Upper lobe of right lung (tissue), 1 donor: ENCODE measurements around the gene ATP5MC3. TPM values are rescaled to one million over a fixed set of nuclear protein-coding genes. Genes with fewer than 3 reads are reported as not detected.

ENCODE experiments used
- ATAC-seq: fragments of 200-7000 bp; cut with Tn5 transposase; one replicate; pipeline ENCODE4 v1.9.1; 2020; ENCODE audit warnings: mild to moderate bottlenecking, moderate library complexity
- DNase-seq: peaks from one replicate; pipeline ENCODE4 v3.0.0-alpha.2; 2020
- H3K27ac ChIP-seq: fragments of 200-600 bp; one replicate; pipeline ENCODE4 v1.8.0; 2022
- H3K27me3 ChIP-seq: fragments of 200-600 bp; one replicate; pipeline ENCODE4 v1.8.0; 2022; ENCODE audit warnings: mild to moderate bottlenecking
- H3K36me3 ChIP-seq: fragments of 200-600 bp; one replicate; pipeline ENCODE4 v1.8.0; 2022
- H3K4me1 ChIP-seq: fragments of 200-600 bp; one replicate; pipeline ENCODE4 v1.8.0; 2022
- H3K4me3 ChIP-seq: fragments of 200-600 bp; one replicate; pipeline ENCODE4 v1.8.0; 2022; ENCODE audit warnings: mild to moderate bottlenecking
- H3K9me3 ChIP-seq: fragments of 200-600 bp; one replicate; pipeline ENCODE4 v1.8.0; 2022
- CTCF ChIP-seq: fragments of 200-600 bp; IDR thresholded peaks from one replicate; pipeline ENCODE4 v1.8.0; 2022; ENCODE audit warnings: antibody characterized with exemption
- intact Hi-C: fragments of 100-400 bp; cut with DNase I; formaldehyde crosslinking; loops from one replicate; pipeline ENCODE4 v1.11.0; 2022
- total RNA-seq: library from RNA; stranded (reverse); fragmentation: NEBNext Ultra II Directional; extraction: Animal tissue kit (Norgen Biotek cat#: 25700); gene quantifications from one replicate; pipeline ENCODE4 v1.2.1, GENCODE V29; 2021
- donor health status: DM: no; HTN: yes; CAD: no; lungs with severe emphysema.

ATP5MC3 gene
- total RNA-seq, 1 donor from 2014 or later, result 113 TPM

GRCh38 chr2:175156534-175156933, 25.0 kb downstream of the ATP5MC3 start:
- H3K4me3 ChIP-seq, result no peak overlapping the region
- no peak for TF ChIP-seq CTCF
- intact Hi-C loops, result no loop called here
- H3K36me3 ChIP-seq, result no peaks in the 10 kb centered on the region
- H3K9me3 ChIP-seq, result no peaks in the 10 kb centered on the region
- peaks cover 12% of the 10 kb centered on the region for H3K4me1 ChIP-seq
- H3K27ac ChIP-seq, result no peak overlapping the region
- no peaks in the 10 kb centered on the region for H3K27me3 ChIP-seq
- DNase-seq (no peak), ATAC-seq (no peak)

- DNase-seq (no peak), ATAC-seq (no peak)
- Histone ChIP-seq H3K9me3 (no peaks in the 10 kb centered on the region), H3K27ac (no peak overlapping the region), H3K4me3 (no peak overlapping the region), H3K4me1 (peaks cover 12% of the 10 kb centered on the region), H3K36me3 (peaks cover 3% of the 10 kb centered on the region), H3K27me3 (no peaks in the 10 kb centered on the region)
- intact Hi-C loops, result no loop called here
- TF ChIP-seq CTCF, result no peak
Observed at GRCh38 chr2:175154661-175155082, 26.8 kb downstream of the ATP5MC3 start.

GRCh38 chr2:175152242-175152641, 29.3 kb downstream of the ATP5MC3 start:
- ATAC-seq, result no peak
- H3K27me3 ChIP-seq, result no peaks in the 10 kb centered on the region
- H3K4me1 ChIP-seq, result peaks cover 12% of the 10 kb centered on the region
- H3K27ac ChIP-seq, result no peak overlapping the region
- peaks cover 3% of the 10 kb centered on the region for H3K36me3 ChIP-seq
- intact Hi-C loops, result no loop called here
- TF ChIP-seq CTCF, result no peak
- H3K9me3 ChIP-seq, result no peaks in the 10 kb centered on the region
- no peak overlapping the region for H3K4me3 ChIP-seq
- no peak for DNase-seq

DNA sequence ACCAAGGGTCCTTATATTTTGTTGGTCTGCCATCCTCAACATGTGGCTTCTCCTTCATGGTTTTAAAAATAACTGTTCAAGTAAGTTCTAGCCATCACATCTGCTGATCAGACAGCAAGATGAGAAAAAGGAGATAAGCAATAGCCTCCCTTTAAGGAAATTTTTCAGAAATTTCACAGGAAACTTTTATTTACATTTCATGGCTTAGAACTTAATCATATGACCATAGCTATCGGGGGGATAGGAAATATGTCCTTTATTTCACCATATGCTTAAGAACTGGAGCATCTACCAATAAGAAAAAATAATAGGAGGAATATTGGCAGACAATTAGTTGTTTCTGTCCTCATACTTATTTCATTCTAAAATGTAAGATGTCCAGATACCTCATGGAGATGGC, 29.7 kb downstream of the ATP5MC3 start:
- intact Hi-C loops, result no loop called here
- no peak for TF ChIP-seq CTCF
- Histone ChIP-seq H3K4me1 (peaks cover 12% of the 10 kb centered on the region), H3K27me3 (no peaks in the 10 kb centered on the region), H3K36me3 (peaks cover 3% of the 10 kb centered on the region), H3K27ac (no peak overlapping the region), H3K4me3 (no peak overlapping the region), H3K9me3 (no peaks in the 10 kb centered on the region)
- ATAC-seq, result no peak
- no peak for DNase-seq

DNA sequence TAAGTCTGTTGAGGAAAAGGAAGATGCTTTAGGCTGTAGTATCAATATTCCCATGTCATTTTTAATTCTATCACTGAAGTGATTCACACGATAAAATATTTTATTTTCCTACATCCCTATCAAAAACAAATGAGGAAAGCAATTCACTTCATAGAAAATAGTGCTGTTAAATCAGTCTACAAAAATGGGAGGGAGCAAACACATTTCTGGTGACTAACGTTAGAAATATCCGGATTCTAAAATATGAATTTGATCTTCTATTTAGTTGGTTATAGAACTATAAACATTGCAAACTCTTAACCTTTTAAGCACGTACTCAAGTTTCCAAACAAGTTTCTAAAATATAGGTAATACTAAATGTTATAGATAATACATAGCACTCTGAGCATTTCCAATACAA, 34.3 kb downstream of the ATP5MC3 start:
- no peak overlapping the region for H3K4me3 ChIP-seq
- peaks cover 2% of the 10 kb centered on the region for H3K4me1 ChIP-seq
- no peaks in the 10 kb centered on the region for H3K27me3 ChIP-seq
- no peaks in the 10 kb centered on the region for H3K9me3 ChIP-seq
- intact Hi-C loops, result no loop called here
- no peak for TF ChIP-seq CTCF
- ATAC-seq (no peak), DNase-seq (no peak)
- peaks cover 3% of the 10 kb centered on the region for H3K36me3 ChIP-seq
- no peak overlapping the region for H3K27ac ChIP-seq

GRCh38 chr2:175143678-175144077, 37.8 kb downstream of the ATP5MC3 start:
- no peak for DNase-seq
- intact Hi-C loops, result no loop called here
- Histone ChIP-seq H3K27me3 (no peaks in the 10 kb centered on the region), H3K27ac (no peak overlapping the region), H3K36me3 (peaks cover 2% of the 10 kb centered on the region), H3K4me3 (no peak overlapping the region), H3K4me1 (no peaks in the 10 kb centered on the region), H3K9me3 (no peaks in the 10 kb centered on the region)
- ATAC-seq, result peak; percentile 33
- no peak for TF ChIP-seq CTCF
